Endothelial cell of umbilical vein (primary cell): ENCODE data around the gene ADGRL3. TPM values are rescaled to one million over a fixed set of nuclear protein-coding genes. Genes with fewer than 3 reads are reported as not detected.

Experiments
- BruUV-seq: library from RNA; stranded (reverse); fragments of 400-500 nt; replicated peaks from 2 replicates; lab custom pipeline; 2021; lab: Mats Ljungman, UMichigan
- CTCF ChIA-PET: fragments of 300-600, 350-600 bp; sonication (Branson Sonifier 250); formaldehyde crosslinking; loops from one replicate; lab custom pipeline; 2021; ENCODE audit warnings: antibody characterized with exemption, inconsistent platforms; lab: Charles Lee
- POLR2A ChIA-PET: fragments of 300-600, 350-600 bp; sonication (Branson Sonifier 250); formaldehyde crosslinking; loops from one replicate; lab custom pipeline; 2021; ENCODE audit warnings: antibody characterized with exemption, inconsistent platforms; lab: Charles Lee
- DNase-seq: peaks from one replicate; pipeline ENCODE4 v3.0.0-alpha.2; 2011; ENCODE audit warnings: low read depth, low spot score
- FAIRE-seq: peaks from 2 replicates; lab custom pipeline; 2011; peaks lifted over from hg19 to GRCh38; lab: Jason Lieb, UNC
- H2AFZ ChIP-seq: 2 replicates; pipeline ENCODE4 v1.6.0; 2012; ENCODE audit warnings: low read depth, low read length, control low read depth, inconsistent platforms
- H3K27ac ChIP-seq: 2 replicates; pipeline ENCODE4 v1.5.1; 2011; ENCODE audit warnings: low read depth, mild to moderate bottlenecking, control low read depth, low read length, moderate library complexity; ENCODE audit not compliant: insufficient read depth
- H3K27me3 ChIP-seq, 2 experiments: 2 replicates each; pipeline versions ENCODE4 v1.6.0 to v1.6.1; 2011; ENCODE audit warnings: low read length in 2 of 2, mixed read lengths in 1 of 2; ENCODE audit not compliant: control insufficient read depth in 2 of 2, insufficient read depth in 2 of 2
- H3K36me3 ChIP-seq, 2 experiments: 2 replicates in 1 of 2; 3 replicates in 1 of 2; pipeline ENCODE4 v1.5.1; 2011; ENCODE audit warnings: low read length in 2 of 2, mild to moderate bottlenecking in 1 of 2, moderate library complexity in 1 of 2; ENCODE audit not compliant: control insufficient read depth in 2 of 2, insufficient read depth in 2 of 2; ENCODE audit errors: extremely low read depth in 1 of 2
- H3K4me1 ChIP-seq: 3 replicates; pipeline ENCODE4 v1.5.1; 2011; ENCODE audit warnings: mild to moderate bottlenecking, low read length; ENCODE audit not compliant: control insufficient read depth, insufficient read depth; ENCODE audit errors: extremely low read depth
- H3K4me2 ChIP-seq: 2 replicates; pipeline ENCODE4 v1.6.1; 2011; ENCODE audit warnings: low read length, control low read depth, mixed read lengths; ENCODE audit not compliant: insufficient read depth
- H3K4me3 ChIP-seq, 3 experiments: fragments of 200-600 bp in 1 of 3; sonication (generic), shearing (Covaris generic) in 1 of 3; replicated peaks in 1 of 3; 2 replicates each; pipeline ENCODE4 v1.5.1; 2011 to 2016; ENCODE audit warnings: control low read depth in 3 of 3, low read length in 3 of 3, mild to moderate bottlenecking in 2 of 3, inconsistent platforms in 1 of 3, low read depth in 1 of 3, moderate library complexity in 1 of 3; ENCODE audit not compliant: insufficient read depth in 1 of 3
- H3K79me2 ChIP-seq: 2 replicates; pipeline ENCODE4 v1.6.0; 2012; ENCODE audit warnings: low read length, inconsistent platforms; ENCODE audit not compliant: control insufficient read depth, insufficient read depth
- H3K9ac ChIP-seq: replicated peaks from 2 replicates; pipeline ENCODE3; 2011; ENCODE audit warnings: low read length, control low read depth; ENCODE audit not compliant: insufficient read depth; ENCODE audit errors: extremely low read depth
- H3K9me1 ChIP-seq: replicated peaks from 3 replicates; pipeline ENCODE4 v1.6.0; 2011; ENCODE audit warnings: mild to moderate bottlenecking, low read length; ENCODE audit not compliant: control insufficient read depth, insufficient read depth; ENCODE audit errors: extremely low read depth
- H3K9me3 ChIP-seq: replicated peaks from 2 replicates; pipeline ENCODE4 v1.5.1; 2012; ENCODE audit warnings: low read length, inconsistent platforms; ENCODE audit not compliant: control insufficient read depth, insufficient read depth
- H4K20me1 ChIP-seq: replicated peaks from 2 replicates; pipeline ENCODE3; 2011; ENCODE audit warnings: mild to moderate bottlenecking, low read length; ENCODE audit not compliant: control insufficient read depth, insufficient read depth; ENCODE audit errors: extremely low read depth
- EZH2 ChIP-seq: IDR thresholded peaks from 2 replicates; pipeline ENCODE4 v1.6.1; 2012; ENCODE audit warnings: borderline replicate concordance, low read depth, mild to moderate bottlenecking, moderate library complexity, low read length, inconsistent platforms; ENCODE audit not compliant: severe bottlenecking
- FOS ChIP-seq: IDR thresholded peaks from 2 replicates; pipeline ENCODE4 v1.6.1; 2011; ENCODE audit warnings: mild to moderate bottlenecking, low read length, moderate library complexity, borderline replicate concordance; ENCODE audit not compliant: insufficient read depth
- GATA2 ChIP-seq: IDR thresholded peaks from 2 replicates; pipeline ENCODE4 v1.7.0; 2011; ENCODE audit warnings: low read depth, mild to moderate bottlenecking, moderate library complexity, mixed read lengths, low read length; ENCODE audit not compliant: insufficient read length, insufficient read depth
- JUN ChIP-seq: IDR thresholded peaks from 2 replicates; pipeline ENCODE4 v1.6.1; 2011; ENCODE audit warnings: borderline replicate concordance, low read depth; ENCODE audit not compliant: insufficient read length, insufficient read depth
- MYC ChIP-seq: IDR thresholded peaks from one replicate; pipeline ENCODE4 v1.6.1; 2011; ENCODE audit warnings: mild to moderate bottlenecking, low read depth, low read length
- POLR2A ChIP-seq: IDR thresholded peaks from 2 replicates; pipeline ENCODE4 v1.6.1; 2012; ENCODE audit warnings: low read depth, mild to moderate bottlenecking, control low read depth, low read length
- POLR2AphosphoS5 ChIP-seq: IDR thresholded peaks from 2 replicates; pipeline ENCODE4 v1.6.1; 2012; ENCODE audit warnings: low read depth, mild to moderate bottlenecking, control low read depth, low read length, moderate library complexity; ENCODE audit not compliant: insufficient read depth
- dilution Hi-C: fragments of 300-500 bp; cut with MboI; formaldehyde crosslinking; loops from one replicate; pipeline ENCODE4 v1.15.0; 2019; ENCODE audit warnings: low sequenced_read_pairs; ENCODE audit not compliant: extremely low pct_ligation_motif_present
- intact Hi-C: fragments of 100-400 bp; cut with micrococcal nuclease; formaldehyde crosslinking; loops from one replicate; pipeline ENCODE4 v1.10.0; 2022
- polyA plus RNA-seq, 4 experiments: library from polyadenylated mRNA; depleted of rRNA in 3 of 4; stranded (reverse) in 3 of 4; unstranded in 1 of 4; fragments of >200 nt; gene quantifications; 2 replicates each; pipeline versions ENCODE4 v1.2.1 to v1.2.3, GENCODE V29; 2011 to 2012; ENCODE audit warnings: missing spikeins in 1 of 4
- total RNA-seq: library from RNA; stranded (reverse); gene quantifications from 2 replicates; pipeline ENCODE4 v1.2.3, GENCODE V29; 2021
- TF ChIP-seq, protein P1 (sequence below), 2 donors: IDR thresholded peaks; 1 replicate in 1 of 2; 2 replicates in 1 of 2; pipeline ENCODE4 v1.5.1; 2011; ENCODE audit warnings: low read length in 2 of 2, mild to moderate bottlenecking in 2 of 2, moderate library complexity in 2 of 2, control low read depth in 1 of 2, inconsistent platforms in 1 of 2, low read depth in 1 of 2; ENCODE audit not compliant: insufficient read depth in 1 of 2; ENCODE audit errors: extremely low read depth in 1 of 2
- TF ChIP-seq, protein P2 (sequence below): IDR thresholded peaks from 2 replicates; pipeline ENCODE4 v1.6.1; 2011; ENCODE audit not compliant: insufficient read depth, insufficient read length

The ADGRL3 gene
- total and polyA plus RNA-seq, 2 donors (not counting 3 experiments of a cell fraction or from before 2014, with no cell fraction given): not detected

DNA sequence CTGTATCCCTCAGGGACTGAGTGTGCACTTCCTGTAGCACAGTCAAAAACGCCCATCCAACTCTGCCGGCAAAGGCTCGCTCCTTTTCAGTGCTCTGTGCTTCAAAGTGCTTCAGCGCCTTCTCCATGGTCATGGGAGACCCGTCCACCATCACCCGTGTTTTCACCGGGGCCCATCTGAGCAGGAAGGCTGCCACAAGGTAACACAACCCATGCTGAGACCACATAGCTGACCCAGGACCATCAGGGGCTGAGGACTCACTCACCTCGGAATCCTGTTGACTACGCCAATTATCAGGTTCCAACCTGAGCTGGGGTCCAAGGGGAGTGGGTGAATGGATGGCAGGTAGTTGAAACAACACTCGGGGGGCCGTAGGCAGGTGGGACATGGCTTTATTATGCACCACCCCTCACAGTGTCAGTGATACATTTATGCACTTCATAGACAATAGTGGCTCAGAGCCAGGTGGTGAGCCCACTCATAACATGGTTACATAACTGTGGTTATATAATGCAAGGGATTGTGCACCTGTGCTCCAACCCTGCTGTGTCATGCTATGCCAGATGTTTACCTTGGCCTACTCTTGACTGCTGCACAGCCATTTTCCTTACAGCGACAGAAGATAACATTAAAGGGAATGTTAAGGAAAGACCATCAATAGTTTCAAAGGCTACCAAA, 227.8 kb downstream of the ADGRL3 start:
- intact Hi-C loops: no loop called here
- Histone ChIP-seq H2AFZ (no peak overlapping the region), H3K27me3 (no peaks in the 10 kb centered on the region), H3K9me1 (no peaks in the 10 kb centered on the region), H3K4me1 (no peaks in the 10 kb centered on the region), H3K79me2 (no peaks in the 10 kb centered on the region), H3K36me3 (no peaks in the 10 kb centered on the region), H3K27ac (no peak overlapping the region), H3K4me2 (no peak overlapping the region), H3K9ac (no peak overlapping the region), H3K9me3 (no peaks in the 10 kb centered on the region), H3K4me3 (no peak overlapping the region), H4K20me1 (no peaks in the 10 kb centered on the region)
- CTCF ChIA-PET: no interaction called here
- FAIRE-seq (no peak), DNase-seq (no peak)
- BruUV-seq: no TSS peak
- POLR2A ChIA-PET: no interaction called here
- dilution Hi-C loops: no loop called here
- TF ChIP-seq, protein P1, sequence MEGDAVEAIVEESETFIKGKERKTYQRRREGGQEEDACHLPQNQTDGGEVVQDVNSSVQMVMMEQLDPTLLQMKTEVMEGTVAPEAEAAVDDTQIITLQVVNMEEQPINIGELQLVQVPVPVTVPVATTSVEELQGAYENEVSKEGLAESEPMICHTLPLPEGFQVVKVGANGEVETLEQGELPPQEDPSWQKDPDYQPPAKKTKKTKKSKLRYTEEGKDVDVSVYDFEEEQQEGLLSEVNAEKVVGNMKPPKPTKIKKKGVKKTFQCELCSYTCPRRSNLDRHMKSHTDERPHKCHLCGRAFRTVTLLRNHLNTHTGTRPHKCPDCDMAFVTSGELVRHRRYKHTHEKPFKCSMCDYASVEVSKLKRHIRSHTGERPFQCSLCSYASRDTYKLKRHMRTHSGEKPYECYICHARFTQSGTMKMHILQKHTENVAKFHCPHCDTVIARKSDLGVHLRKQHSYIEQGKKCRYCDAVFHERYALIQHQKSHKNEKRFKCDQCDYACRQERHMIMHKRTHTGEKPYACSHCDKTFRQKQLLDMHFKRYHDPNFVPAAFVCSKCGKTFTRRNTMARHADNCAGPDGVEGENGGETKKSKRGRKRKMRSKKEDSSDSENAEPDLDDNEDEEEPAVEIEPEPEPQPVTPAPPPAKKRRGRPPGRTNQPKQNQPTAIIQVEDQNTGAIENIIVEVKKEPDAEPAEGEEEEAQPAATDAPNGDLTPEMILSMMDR (IDR thresholded peaks at IDR 0.05; ENCODE audit: extremely low read depth in 1 of 2, insufficient read depth in 1 of 2, low read depth in 1 of 2, low read length in 2 of 2): no peak
- TF ChIP-seq JUN (no peak), MYC (no peak), POLR2AphosphoS5 (no peak), GATA2 (no peak), POLR2A (no peak), FOS (no peak), EZH2 (no peak)
- TF ChIP-seq, protein P2, sequence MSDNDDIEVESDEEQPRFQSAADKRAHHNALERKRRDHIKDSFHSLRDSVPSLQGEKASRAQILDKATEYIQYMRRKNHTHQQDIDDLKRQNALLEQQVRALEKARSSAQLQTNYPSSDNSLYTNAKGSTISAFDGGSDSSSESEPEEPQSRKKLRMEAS: no peak
